Progenitor cell of endocrine pancreas (in vitro differentiated cells): Measurements from ENCODE around the gene SERPINA12. TPM values are rescaled to one million over a fixed set of nuclear protein-coding genes. Genes with fewer than 3 reads are reported as not detected.

Experiments used
- DNase-seq: peaks from one replicate; pipeline ENCODE4 v3.0.0; 2021; ENCODE audit warnings: low spot score; ENCODE audit not compliant: unreplicated experiment
- H3K27ac Mint-ChIP-seq: 2 replicates; pipeline ENCODE4 v1.8.0; 2021; ENCODE audit warnings: mild to moderate bottlenecking, moderate library complexity, mixed read lengths
- H3K27me3 Mint-ChIP-seq: 2 replicates; pipeline ENCODE4 v1.8.0; 2021; ENCODE audit warnings: mixed read lengths
- H3K36me3 Mint-ChIP-seq: 2 replicates; pipeline ENCODE4 v1.8.0; 2022; ENCODE audit warnings: mixed read lengths; ENCODE audit not compliant: insufficient read depth
- H3K4me1 Mint-ChIP-seq: 2 replicates; pipeline ENCODE4 v1.8.0; 2021; ENCODE audit warnings: low read depth, mixed read lengths
- H3K4me3 Mint-ChIP-seq: 2 replicates; pipeline ENCODE4 v1.8.0; 2021; ENCODE audit warnings: low read depth, mild to moderate bottlenecking, moderate library complexity, mixed read lengths
- H3K9me3 Mint-ChIP-seq: 2 replicates; pipeline ENCODE4 v1.8.0; 2021; ENCODE audit warnings: low read depth, mixed read lengths
- total RNA-seq: library from RNA; stranded (reverse); gene quantifications from 2 replicates; pipeline ENCODE4 v1.2.1, GENCODE V29; 2021
- TF ChIP-seq, protein P1 (sequence below): fragments of 200-600 bp; sonication (generic); IDR thresholded peaks from one replicate; pipeline ENCODE4 v1.5.0; 2021; ENCODE audit warnings: antibody characterized with exemption, mild to moderate bottlenecking; ENCODE audit not compliant: unreplicated experiment

Gene SERPINA12
- total RNA-seq, 1 donor from 2014 or later = not detected

DNA sequence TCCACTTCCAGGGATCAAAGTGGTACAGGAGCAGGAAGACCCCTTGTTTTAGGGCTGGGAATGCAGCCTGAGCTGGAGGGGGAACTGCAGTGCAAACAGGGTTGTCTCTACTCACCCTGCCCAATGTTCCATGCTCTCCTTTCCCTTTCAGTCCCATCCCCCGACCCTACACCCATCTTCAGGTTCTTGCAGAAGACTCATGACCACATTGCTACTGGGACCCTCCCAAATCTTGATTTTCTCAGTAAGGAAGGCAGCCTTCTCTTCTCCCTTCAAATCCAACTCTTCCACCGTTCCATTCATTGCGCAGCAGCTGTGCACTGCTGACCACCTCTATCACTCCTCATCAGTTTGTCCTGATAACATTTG, 58.6 kb downstream of the SERPINA12 start:
- no peak for DNase-seq
- Mint-ChIP-seq H3K9me3 (peaks cover 18% of the 10 kb centered on the region), H3K36me3 (peaks cover 5% of the 10 kb centered on the region), H3K4me1 (peaks cover 29% of the 10 kb centered on the region), H3K27me3 (peaks cover 3% of the 10 kb centered on the region), H3K27ac (no peak overlapping the region), H3K4me3 (no peak overlapping the region)
- TF ChIP-seq, protein P1, sequence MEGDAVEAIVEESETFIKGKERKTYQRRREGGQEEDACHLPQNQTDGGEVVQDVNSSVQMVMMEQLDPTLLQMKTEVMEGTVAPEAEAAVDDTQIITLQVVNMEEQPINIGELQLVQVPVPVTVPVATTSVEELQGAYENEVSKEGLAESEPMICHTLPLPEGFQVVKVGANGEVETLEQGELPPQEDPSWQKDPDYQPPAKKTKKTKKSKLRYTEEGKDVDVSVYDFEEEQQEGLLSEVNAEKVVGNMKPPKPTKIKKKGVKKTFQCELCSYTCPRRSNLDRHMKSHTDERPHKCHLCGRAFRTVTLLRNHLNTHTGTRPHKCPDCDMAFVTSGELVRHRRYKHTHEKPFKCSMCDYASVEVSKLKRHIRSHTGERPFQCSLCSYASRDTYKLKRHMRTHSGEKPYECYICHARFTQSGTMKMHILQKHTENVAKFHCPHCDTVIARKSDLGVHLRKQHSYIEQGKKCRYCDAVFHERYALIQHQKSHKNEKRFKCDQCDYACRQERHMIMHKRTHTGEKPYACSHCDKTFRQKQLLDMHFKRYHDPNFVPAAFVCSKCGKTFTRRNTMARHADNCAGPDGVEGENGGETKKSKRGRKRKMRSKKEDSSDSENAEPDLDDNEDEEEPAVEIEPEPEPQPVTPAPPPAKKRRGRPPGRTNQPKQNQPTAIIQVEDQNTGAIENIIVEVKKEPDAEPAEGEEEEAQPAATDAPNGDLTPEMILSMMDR = no peak

DNA sequence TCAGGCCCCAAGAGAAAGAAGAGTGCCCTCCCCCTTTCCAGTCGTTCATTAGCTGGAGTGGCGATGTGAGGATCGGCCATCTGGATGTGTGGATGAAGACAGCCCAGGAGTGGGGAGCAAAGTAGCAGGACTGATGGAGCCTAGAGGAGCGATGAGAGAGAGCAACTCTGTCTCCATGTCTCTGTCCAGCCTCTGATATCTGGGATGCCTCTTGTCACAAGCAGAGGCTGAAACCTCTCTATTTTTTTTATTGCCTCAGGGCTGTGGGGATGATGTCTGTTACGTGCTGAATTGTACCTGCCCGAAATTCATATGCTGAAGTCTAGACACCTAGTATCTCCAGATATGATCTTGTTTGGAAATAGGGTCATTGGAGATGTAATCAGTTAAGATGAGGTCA, 59.3 kb downstream of the SERPINA12 start:
- DNase-seq = no peak
- H3K27me3 Mint-ChIP-seq = peaks cover 3% of the 10 kb centered on the region
- TF ChIP-seq, protein P1 = no peak
- no peak overlapping the region for H3K4me3 Mint-ChIP-seq
- H3K27ac Mint-ChIP-seq = no peak overlapping the region
- peaks cover 3% of the 10 kb centered on the region for H3K36me3 Mint-ChIP-seq
- peaks cover 29% of the 10 kb centered on the region for H3K4me1 Mint-ChIP-seq
- H3K9me3 Mint-ChIP-seq = peaks cover 11% of the 10 kb centered on the region

DNA sequence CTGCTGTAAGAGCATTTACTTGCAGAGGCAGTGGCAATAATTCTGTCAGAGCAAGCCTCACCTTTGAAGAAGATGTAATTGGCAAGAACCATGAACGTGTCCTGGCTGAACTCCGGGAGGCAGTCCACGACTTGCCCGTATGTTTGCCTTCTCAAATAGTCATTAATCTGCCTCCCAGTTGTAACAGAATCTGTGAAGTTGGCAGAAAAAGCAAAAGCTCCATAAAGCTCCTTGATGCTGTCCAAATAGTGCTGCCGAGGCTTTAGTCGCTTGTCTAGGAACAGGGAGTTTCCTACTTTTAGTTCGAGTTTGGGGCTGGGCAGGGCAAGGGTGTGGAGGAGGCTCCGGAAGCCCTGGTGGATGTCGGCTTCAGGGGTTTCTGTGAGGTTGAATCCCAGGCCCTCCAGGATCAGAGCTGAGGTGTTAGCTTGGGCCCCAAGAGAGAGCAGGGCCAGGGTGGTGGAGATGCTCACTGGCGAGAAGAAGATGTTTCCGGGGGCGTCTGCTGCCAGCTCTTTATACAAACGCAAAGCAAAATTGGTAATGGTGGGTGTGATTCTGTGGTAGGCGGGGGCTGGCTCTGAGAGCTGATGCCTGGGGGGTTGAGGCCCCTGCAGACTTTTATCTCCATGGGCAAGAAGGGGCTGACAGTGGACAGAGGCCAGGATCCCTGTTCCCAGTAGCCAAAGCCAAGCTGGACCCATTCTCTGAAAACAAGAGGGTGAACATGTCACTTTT, 61.0 kb downstream of the SERPINA12 start:
- TF ChIP-seq, protein P1 = no peak
- Mint-ChIP-seq H3K4me1 (peaks cover 28% of the 10 kb centered on the region), H3K9me3 (no peaks in the 10 kb centered on the region), H3K27ac (no peak overlapping the region), H3K4me3 (no peak overlapping the region), H3K27me3 (peaks cover 3% of the 10 kb centered on the region), H3K36me3 (no peaks in the 10 kb centered on the region)
- no peak for DNase-seq

DNA sequence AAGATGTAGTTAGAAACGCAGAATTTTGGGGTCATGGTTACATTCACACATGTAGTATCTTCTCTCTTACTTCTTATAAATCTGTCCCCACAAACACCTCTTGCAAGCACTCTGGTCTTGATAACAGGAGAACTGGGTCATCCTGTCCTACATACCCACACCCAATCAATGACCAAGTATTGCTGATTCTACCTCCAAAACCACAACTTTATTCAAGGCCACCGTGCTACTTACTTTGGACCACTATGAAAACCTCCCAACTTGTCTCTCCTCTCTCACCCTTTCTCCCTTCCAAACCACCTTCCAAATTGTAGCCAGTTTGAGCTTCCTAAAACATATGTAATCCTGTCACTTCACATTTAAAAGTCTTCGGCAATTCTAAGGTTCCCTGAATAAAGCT, 62.1 kb downstream of the SERPINA12 start:
- no peaks in the 10 kb centered on the region for H3K36me3 Mint-ChIP-seq
- peaks cover 3% of the 10 kb centered on the region for H3K27me3 Mint-ChIP-seq
- DNase-seq = no peak
- H3K4me1 Mint-ChIP-seq = peaks cover 18% of the 10 kb centered on the region
- H3K27ac Mint-ChIP-seq = no peak overlapping the region
- TF ChIP-seq, protein P1 = no peak
- H3K4me3 Mint-ChIP-seq = no peak overlapping the region
- no peaks in the 10 kb centered on the region for H3K9me3 Mint-ChIP-seq

DNA sequence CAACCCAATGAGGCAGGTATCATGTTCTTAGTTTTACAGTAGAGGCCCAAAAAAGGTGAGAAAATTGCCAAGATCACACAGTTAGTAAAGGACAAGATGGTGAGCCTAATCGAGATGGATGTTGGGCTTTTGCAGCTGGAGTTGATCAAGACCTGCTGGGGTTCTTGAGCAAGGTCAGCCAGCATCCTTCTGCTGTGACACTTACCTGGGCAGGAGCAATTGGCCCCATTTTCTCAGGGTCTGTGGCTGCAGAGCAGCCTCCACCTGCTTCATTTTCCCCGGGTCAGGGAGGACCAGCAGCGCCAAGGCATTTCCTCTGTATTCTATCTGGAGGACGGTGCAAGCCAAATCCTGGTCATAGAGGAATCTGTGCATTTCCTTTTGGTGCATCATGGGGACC, 63.1 kb downstream of the SERPINA12 start:
- no peaks in the 10 kb centered on the region for H3K9me3 Mint-ChIP-seq
- TF ChIP-seq, protein P1 = no peak
- H3K4me1 Mint-ChIP-seq = peaks cover 14% of the 10 kb centered on the region
- H3K27ac Mint-ChIP-seq = no peak overlapping the region
- H3K4me3 Mint-ChIP-seq = no peak overlapping the region
- peaks cover 3% of the 10 kb centered on the region for H3K27me3 Mint-ChIP-seq
- DNase-seq = no peak
- no peaks in the 10 kb centered on the region for H3K36me3 Mint-ChIP-seq
